HepG2 (cell line): ENCODE results near the gene HES2. TPM values are rescaled to one million over a fixed set of nuclear protein-coding genes. Genes with fewer than 3 reads are reported as not detected.

ENCODE experiments used
- AKAP8 ChIP-seq: sonication (generic); formaldehyde crosslinking; IDR thresholded peaks from 2 replicates; pipeline ENCODE4 v1.5.1; 2020; ENCODE audit warnings: mild to moderate bottlenecking, missing genetic modification reagents
- CTCF ChIP-seq: sonication (generic); formaldehyde crosslinking; IDR thresholded peaks from 2 replicates; pipeline ENCODE4 v1.5.0; 2020; ENCODE audit warnings: mild to moderate bottlenecking, missing genetic modification reagents, moderate library complexity
- FOXP1 ChIP-seq, 2 experiments: fragments of 450-650 bp in 1 of 2; IDR thresholded peaks; 2 replicates each; pipeline ENCODE4 v1.6.1; 2017 to 2018; ENCODE audit warnings: antibody characterized with exemption in 1 of 2
- GMEB1 ChIP-seq: sonication (generic); formaldehyde crosslinking; IDR thresholded peaks from 2 replicates; pipeline ENCODE4 v1.5.1; 2020; ENCODE audit warnings: missing genetic modification reagents, mild to moderate bottlenecking, borderline replicate concordance
- HBP1 ChIP-seq: IDR thresholded peaks from 2 replicates; pipeline ENCODE4 v1.6.1; 2016; ENCODE audit warnings: low read depth, control low read depth
- HNF1B ChIP-seq: sonication (generic); formaldehyde crosslinking; IDR thresholded peaks from 2 replicates; pipeline ENCODE4 v1.5.1; 2020; ENCODE audit warnings: mild to moderate bottlenecking, moderate library complexity, missing genetic modification reagents
- HOXA7 ChIP-seq: sonication (generic); formaldehyde crosslinking; IDR thresholded peaks from 2 replicates; pipeline ENCODE4 v1.8.1; 2022; ENCODE audit warnings: mild to moderate bottlenecking, missing genetic modification reagents, moderate library complexity
- PITX1 ChIP-seq: sonication (generic); formaldehyde crosslinking; IDR thresholded peaks from 2 replicates; pipeline ENCODE4 v1.5.1; 2020; ENCODE audit warnings: mild to moderate bottlenecking, missing genetic modification reagents
- POLR2A ChIP-seq, 2 experiments: IDR thresholded peaks; 2 replicates each; pipeline ENCODE4 v1.6.1; 2011; ENCODE audit warnings: low read depth in 2 of 2, low read length in 2 of 2, mild to moderate bottlenecking in 1 of 2, moderate library complexity in 1 of 2; ENCODE audit not compliant: insufficient read depth in 1 of 2
- RCOR2 ChIP-seq: IDR thresholded peaks from 2 replicates; pipeline ENCODE4 v1.6.1; 2016; ENCODE audit warnings: missing biosample characterization, missing genetic modification reagents
- SMYD3 ChIP-seq: sonication (generic); formaldehyde crosslinking; IDR thresholded peaks from 2 replicates; pipeline ENCODE4 v1.8.1; 2023; ENCODE audit warnings: mild to moderate bottlenecking, missing genetic modification reagents
- SNAPC2 ChIP-seq: sonication (generic); formaldehyde crosslinking; IDR thresholded peaks from 2 replicates; pipeline ENCODE4 v1.8.1; 2022; ENCODE audit warnings: mild to moderate bottlenecking, missing genetic modification reagents
- ZNF776 ChIP-seq: sonication (generic); formaldehyde crosslinking; IDR thresholded peaks from 2 replicates; pipeline ENCODE4 v1.4.0; 2020; ENCODE audit warnings: mild to moderate bottlenecking, missing genetic modification reagents
- ZSCAN21 ChIP-seq: sonication (generic); formaldehyde crosslinking; IDR thresholded peaks from 2 replicates; pipeline ENCODE4 v1.8.0; 2022; ENCODE audit warnings: mild to moderate bottlenecking, missing genetic modification reagents, moderate library complexity, borderline replicate concordance
- polyA plus RNA-seq, 8 experiments: library from polyadenylated mRNA; depleted of rRNA in 3 of 8; stranded (reverse) in 7 of 8; unstranded in 1 of 8; fragments of >200 nt; fragmentation: Illumina TruSeq in 4 of 8; extraction: Trizol in 4 of 8; gene quantifications; 2 replicates each; pipeline versions ENCODE4 v1.2.1 to v1.2.3, GENCODE V29; 2011 to 2016; ENCODE audit warnings: low read depth in 4 of 8, missing spikeins in 1 of 8, mixed read lengths in 1 of 8; ENCODE audit not compliant: insufficient read depth in 1 of 8
- total RNA-seq, 5 experiments: library from RNA; depleted of rRNA; stranded (reverse); fragments of >200 nt; fragmentation: Illumina TruSeq; extraction: Trizol; gene quantifications; 2 replicates each; pipeline ENCODE4 v1.2.3, GENCODE V29; 2016; ENCODE audit warnings: low read depth in 1 of 5
- TF ChIP-seq, protein P1 (sequence below): sonication (generic); formaldehyde crosslinking; IDR thresholded peaks from 2 replicates; pipeline ENCODE4 v1.5.1; 2020; ENCODE audit warnings: mild to moderate bottlenecking, missing genetic modification reagents, moderate library complexity
- TF ChIP-seq, protein P2 (sequence below): sonication (generic); formaldehyde crosslinking; IDR thresholded peaks from 2 replicates; pipeline ENCODE4 v1.4.0; 2020; ENCODE audit warnings: mild to moderate bottlenecking, missing genetic modification reagents

The HES2 gene
- total and polyA plus RNA-seq, 2 of the 13 experiments (the other 11 are each of a cell fraction or from before 2014, with no cell fraction given): 0.11 to 0.17 TPM

GRCh38 chr1:6462412-6463119 is 42.8 kb upstream of the HES2 start (continued):
- TF ChIP-seq CTCF (peak; percentile 11; the same call in 1 of the 2 replicates), HNF1B (CRISPR knock-in tag) (0 out of 2 replicates have a peak, but pooled peaks have one; percentile 26), AKAP8 (CRISPR knock-in tag) (peak; percentile 94), HOXA7 (CRISPR knock-in tag) (peak; percentile 11; the same call in 1 of the 2 replicates), SNAPC2 (CRISPR knock-in tag) (peak; percentile 59; the same call in 1 of the 2 replicates), RCOR2 (CRISPR knock-in tag) (no peak), PITX1 (peak; percentile 25; the same call in 1 of the 2 replicates), FOXP1 (IDR thresholded peaks at IDR 0.05) (no peak), FOXP1 (CRISPR knock-in tag; IDR thresholded peaks at IDR 0.05) (no peak), SMYD3 (CRISPR knock-in tag) (0 out of 2 replicates have a peak, but pooled peaks have one; percentile 27), ZSCAN21 (CRISPR knock-in tag) (peak; percentile 57; the same call in 1 of the 2 replicates), GMEB1 (peak; percentile 43; the same call in 1 of the 2 replicates), HBP1 (no peak), POLR2A (IDR thresholded peaks at IDR 0.05; ENCODE audit: insufficient read depth in 1 of 2, low read depth in 2 of 2, low read length in 2 of 2) (peak in 1 of 2 experiments; percentile 66; a peak in 2 of 4 replicates), ZNF776 (CRISPR knock-in tag) (peak; percentile 55; the same call in 1 of the 2 replicates)
- TF ChIP-seq, protein P1, sequence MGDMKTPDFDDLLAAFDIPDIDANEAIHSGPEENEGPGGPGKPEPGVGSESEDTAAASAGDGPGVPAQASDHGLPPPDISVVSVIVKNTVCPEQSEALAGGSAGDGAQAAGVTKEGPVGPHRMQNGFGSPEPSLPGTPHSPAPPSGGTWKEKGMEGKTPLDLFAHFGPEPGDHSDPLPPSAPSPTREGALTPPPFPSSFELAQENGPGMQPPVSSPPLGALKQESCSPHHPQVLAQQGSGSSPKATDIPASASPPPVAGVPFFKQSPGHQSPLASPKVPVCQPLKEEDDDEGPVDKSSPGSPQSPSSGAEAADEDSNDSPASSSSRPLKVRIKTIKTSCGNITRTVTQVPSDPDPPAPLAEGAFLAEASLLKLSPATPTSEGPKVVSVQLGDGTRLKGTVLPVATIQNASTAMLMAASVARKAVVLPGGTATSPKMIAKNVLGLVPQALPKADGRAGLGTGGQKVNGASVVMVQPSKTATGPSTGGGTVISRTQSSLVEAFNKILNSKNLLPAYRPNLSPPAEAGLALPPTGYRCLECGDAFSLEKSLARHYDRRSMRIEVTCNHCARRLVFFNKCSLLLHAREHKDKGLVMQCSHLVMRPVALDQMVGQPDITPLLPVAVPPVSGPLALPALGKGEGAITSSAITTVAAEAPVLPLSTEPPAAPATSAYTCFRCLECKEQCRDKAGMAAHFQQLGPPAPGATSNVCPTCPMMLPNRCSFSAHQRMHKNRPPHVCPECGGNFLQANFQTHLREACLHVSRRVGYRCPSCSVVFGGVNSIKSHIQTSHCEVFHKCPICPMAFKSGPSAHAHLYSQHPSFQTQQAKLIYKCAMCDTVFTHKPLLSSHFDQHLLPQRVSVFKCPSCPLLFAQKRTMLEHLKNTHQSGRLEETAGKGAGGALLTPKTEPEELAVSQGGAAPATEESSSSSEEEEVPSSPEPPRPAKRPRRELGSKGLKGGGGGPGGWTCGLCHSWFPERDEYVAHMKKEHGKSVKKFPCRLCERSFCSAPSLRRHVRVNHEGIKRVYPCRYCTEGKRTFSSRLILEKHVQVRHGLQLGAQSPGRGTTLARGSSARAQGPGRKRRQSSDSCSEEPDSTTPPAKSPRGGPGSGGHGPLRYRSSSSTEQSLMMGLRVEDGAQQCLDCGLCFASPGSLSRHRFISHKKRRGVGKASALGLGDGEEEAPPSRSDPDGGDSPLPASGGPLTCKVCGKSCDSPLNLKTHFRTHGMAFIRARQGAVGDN (CRISPR knock-in tag): peak; percentile 26; the same call in 1 of the 2 replicates
- TF ChIP-seq, protein P2, sequence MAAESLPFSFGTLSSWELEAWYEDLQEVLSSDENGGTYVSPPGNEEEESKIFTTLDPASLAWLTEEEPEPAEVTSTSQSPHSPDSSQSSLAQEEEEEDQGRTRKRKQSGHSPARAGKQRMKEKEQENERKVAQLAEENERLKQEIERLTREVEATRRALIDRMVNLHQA (CRISPR knock-in tag): no peak
